ENCODE data around the gene IL15. TPM values are rescaled to one million over a fixed set of nuclear protein-coding genes. Genes with fewer than 3 reads are reported as not detected.

Gene IL15
- total RNA-seq, 1 donor from 2014 or later, result 2.2 TPM

GRCh38 chr4:141757287-141757686 lies 120.9 kb downstream of the IL15 start:
- no peaks in the 10 kb centered on the region for H3K27me3 ChIP-seq (ENCODE audit: low read depth)
- intact Hi-C loops (cut with micrococcal nuclease), result no loop called here
- DNase-seq, result no peak
- no peak for TF ChIP-seq CTCF (IDR thresholded peaks at IDR 0.05; ENCODE audit: borderline replicate concordance)
- no peak overlapping the region for H3K4me3 ChIP-seq
- H3K4me1 ChIP-seq, result no peaks in the 10 kb centered on the region
- no peaks in the 10 kb centered on the region for H3K36me3 ChIP-seq
- no peak overlapping the region for H3K27ac ChIP-seq (replicated peaks)
- H3K9me3 ChIP-seq (replicated peaks), result no peaks in the 10 kb centered on the region

DNA sequence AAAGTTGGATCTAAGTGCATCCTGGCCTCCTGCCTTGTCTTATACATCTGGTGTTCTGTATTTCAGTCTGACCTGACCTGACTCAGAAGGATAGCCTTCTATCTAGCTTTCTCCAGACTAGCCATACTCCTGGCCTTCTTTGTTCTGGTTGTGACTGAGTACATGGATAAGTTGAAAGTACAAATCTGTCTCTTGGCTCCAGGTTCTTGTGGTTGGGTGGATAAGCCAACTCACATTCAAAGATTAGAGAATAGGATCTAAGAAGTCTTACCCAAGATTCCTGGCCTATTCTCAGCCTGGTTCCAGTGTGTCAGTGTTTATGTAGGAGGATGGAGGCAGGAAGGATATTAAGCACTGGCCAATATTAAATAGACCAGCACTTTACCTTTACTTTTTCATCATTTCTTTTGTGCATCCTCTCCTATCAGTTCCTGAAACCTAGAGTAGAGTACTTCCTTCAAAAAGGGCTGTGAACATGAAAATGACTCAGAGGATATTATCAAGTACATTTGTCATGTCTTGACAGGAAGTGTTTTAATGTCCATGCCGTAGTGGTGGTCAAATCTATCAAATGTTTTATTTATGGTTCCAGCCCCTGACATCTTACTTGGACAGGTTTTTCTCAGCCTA lies 123.5 kb downstream of the IL15 start:
- H3K36me3 ChIP-seq, result no peaks in the 10 kb centered on the region
- no peak overlapping the region for H3K4me3 ChIP-seq
- H3K27ac ChIP-seq (replicated peaks), result no peak overlapping the region
- no peaks in the 10 kb centered on the region for H3K9me3 ChIP-seq (replicated peaks)
- H3K27me3 ChIP-seq (ENCODE audit: low read depth), result no peaks in the 10 kb centered on the region
- intact Hi-C loops (cut with micrococcal nuclease), result no loop called here
- DNase-seq, result no peak
- TF ChIP-seq CTCF (IDR thresholded peaks at IDR 0.05; ENCODE audit: borderline replicate concordance), result no peak
- H3K4me1 ChIP-seq, result no peaks in the 10 kb centered on the region

GRCh38 chr4:141761926-141762325 lies 125.5 kb downstream of the IL15 start:
- H3K4me3 ChIP-seq, result no peak overlapping the region
- no peaks in the 10 kb centered on the region for H3K9me3 ChIP-seq (replicated peaks)
- no peaks in the 10 kb centered on the region for H3K27me3 ChIP-seq (ENCODE audit: low read depth)
- intact Hi-C loops (cut with micrococcal nuclease), result no loop called here
- H3K4me1 ChIP-seq, result no peaks in the 10 kb centered on the region
- no peak overlapping the region for H3K27ac ChIP-seq (replicated peaks)
- TF ChIP-seq CTCF (IDR thresholded peaks at IDR 0.05; ENCODE audit: borderline replicate concordance), result no peak
- no peaks in the 10 kb centered on the region for H3K36me3 ChIP-seq
- no peak for DNase-seq

DNA sequence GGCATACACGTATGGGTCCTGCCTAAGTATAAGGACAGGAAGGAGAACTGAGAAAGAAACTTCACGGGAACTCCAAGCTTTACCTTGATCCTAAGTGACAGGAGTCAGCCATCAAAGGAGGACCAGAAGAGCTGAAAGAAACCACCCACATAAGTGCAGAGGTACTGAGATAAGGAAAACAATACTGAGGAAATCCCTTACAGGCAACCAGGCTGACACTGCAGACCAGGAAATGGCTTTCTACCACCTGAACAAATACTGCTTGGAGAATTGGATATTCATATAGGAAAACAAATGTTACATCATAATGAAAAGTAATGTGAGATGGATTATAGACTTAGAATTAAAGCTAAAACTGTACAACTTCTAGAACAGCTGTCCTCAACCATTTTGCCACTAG lies 127.0 kb downstream of the IL15 start:
- no peak overlapping the region for H3K27ac ChIP-seq (replicated peaks)
- no peaks in the 10 kb centered on the region for H3K4me1 ChIP-seq
- TF ChIP-seq CTCF (IDR thresholded peaks at IDR 0.05; ENCODE audit: borderline replicate concordance), result no peak
- H3K27me3 ChIP-seq (ENCODE audit: low read depth), result no peaks in the 10 kb centered on the region
- H3K36me3 ChIP-seq, result no peaks in the 10 kb centered on the region
- intact Hi-C loops (cut with micrococcal nuclease), result no loop called here
- DNase-seq, result no peak
- no peak overlapping the region for H3K4me3 ChIP-seq
- H3K9me3 ChIP-seq (replicated peaks), result no peaks in the 10 kb centered on the region

GRCh38 chr4:141768954-141769353 lies 132.6 kb downstream of the IL15 start:
- H3K4me1 ChIP-seq, result no peaks in the 10 kb centered on the region
- intact Hi-C loops (cut with micrococcal nuclease), result no loop called here
- H3K9me3 ChIP-seq (replicated peaks), result no peaks in the 10 kb centered on the region
- TF ChIP-seq CTCF (IDR thresholded peaks at IDR 0.05; ENCODE audit: borderline replicate concordance), result no peak
- no peaks in the 10 kb centered on the region for H3K27me3 ChIP-seq (ENCODE audit: low read depth)
- H3K27ac ChIP-seq (replicated peaks), result no peak overlapping the region
- no peak overlapping the region for H3K4me3 ChIP-seq
- H3K36me3 ChIP-seq, result no peaks in the 10 kb centered on the region
- no peak for DNase-seq

Data from left ventricle myocardium inferior (tissue), 1 donor.